HG03280 (cell line): ENCODE results near the gene SPATA2L.
A peak's percentile ranks its signal among the peaks of the same experiment; 100 is the strongest.

ENCODE experiments used
- ATAC-seq: cut with Tn5 transposase; IDR thresholded peaks from one replicate; pipeline ENCODE4 v1.9.1; 2021; ENCODE audit warnings: mild to moderate bottlenecking, moderate library complexity; ENCODE audit not compliant: unreplicated experiment

Gene SPATA2L

DNA sequence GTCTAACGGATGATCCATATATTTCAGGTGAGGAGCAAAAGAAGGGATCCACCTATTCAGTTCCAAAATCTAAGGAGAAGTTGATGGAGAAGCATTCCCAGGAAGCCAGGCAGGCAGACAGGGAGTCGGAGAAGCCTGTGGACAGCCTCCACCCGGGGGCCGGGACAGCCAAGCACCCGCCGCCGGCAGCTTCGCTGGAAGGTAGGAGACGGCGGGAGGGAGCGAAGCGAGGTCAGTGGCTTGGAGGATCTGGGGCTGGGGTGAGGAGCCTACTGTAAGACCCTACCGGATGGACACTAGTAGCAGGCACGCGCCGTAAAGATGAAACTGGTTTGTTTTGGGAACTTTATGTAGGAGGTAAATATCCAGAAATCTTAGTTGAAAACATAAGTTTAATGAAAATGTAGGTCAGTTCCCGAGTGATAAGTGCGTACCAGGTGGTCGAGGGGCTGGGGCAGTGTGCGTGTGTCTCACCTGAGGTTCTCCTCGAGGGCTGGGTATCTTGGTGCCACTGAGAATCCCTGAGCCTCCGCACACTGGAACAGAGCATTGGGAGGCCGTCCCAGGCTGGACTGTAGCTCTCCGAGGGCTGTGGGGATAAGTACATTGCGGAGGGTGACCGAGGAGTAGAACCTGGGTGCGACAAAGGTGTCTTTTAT lies 43.2 kb downstream of the SPATA2L start:
- no peak for ATAC-seq

- ATAC-seq = peak; percentile 93
Observed at GRCh38 chr16:89657442-89658220, 43.9 kb downstream of the SPATA2L start, which contains the start of the genes CHMP1A and SPATA33. TSS of gene CHMP1A (minus strand) at chr16:89657708. CDS start at chr16:89657588, 120 bp downstream. TSS of gene SPATA33 (plus strand) at chr16:89657836. CDS start at chr16:89657912, 76 bp downstream.

GRCh38 chr16:89656435-89657121 lies 44.9 kb downstream of the SPATA2L start:
- ATAC-seq = no peak

DNA sequence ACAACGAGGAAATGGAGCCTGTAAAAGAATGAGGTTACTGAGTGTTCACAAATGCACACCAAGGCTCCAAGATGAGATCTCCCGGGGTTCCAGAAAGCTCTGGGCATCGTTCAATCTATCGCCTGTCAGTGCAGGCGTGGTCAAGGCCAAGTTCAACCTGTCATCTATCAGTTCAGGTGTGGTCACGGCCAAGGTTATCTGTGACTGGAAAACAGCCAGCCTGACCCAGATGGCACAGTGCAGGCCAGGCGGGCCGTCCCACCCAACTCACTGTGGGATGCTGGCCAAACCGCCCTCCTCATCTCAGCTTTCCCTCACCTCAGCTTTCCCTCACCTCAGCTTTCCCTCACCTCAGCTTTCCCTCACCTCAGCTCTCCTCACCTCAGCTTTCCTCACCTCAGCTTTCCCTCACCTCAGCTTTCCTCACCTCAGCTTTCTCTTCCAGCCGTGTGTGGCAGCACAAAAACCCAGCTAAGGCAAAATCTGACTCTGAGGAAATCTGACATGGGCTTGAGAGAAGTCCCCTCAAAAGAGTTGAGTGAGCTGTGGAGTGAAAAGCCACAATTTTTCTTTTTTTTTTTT lies 46.4 kb downstream of the SPATA2L start:
- ATAC-seq = no peak

DNA sequence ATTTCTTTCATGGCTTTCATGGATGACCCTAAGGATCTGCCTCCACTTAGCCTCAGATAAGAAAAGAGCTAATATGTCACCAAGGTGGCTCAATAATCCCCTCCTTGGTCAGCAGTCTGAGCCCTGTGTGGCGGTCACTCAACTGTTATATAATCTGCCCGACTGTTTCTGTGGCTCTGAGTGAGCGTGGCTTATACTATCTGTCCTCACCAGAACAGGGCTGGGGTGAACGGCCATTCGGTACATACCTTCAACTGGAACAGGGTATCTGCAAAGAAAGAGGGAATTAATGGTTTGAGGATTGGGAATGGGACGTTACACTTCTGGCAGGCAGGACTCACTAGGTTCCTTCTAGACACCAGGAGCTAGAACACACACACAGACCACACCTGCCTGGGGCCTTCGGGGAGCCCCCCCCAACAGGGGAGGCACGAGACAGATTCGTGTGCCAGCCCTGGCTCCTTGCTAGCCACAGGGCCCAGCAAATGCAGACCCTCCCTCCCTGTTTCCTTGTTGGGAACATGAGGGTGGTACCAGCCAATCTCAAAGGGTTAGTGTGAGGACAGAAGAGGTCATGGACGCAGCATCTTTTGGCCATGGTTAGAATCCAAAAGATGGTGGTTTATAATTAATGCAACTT lies 47.7 kb downstream of the SPATA2L start:
- no peak for ATAC-seq

- ATAC-seq = no peak
Observed at GRCh38 chr16:89651584-89651983, 49.9 kb downstream of the SPATA2L start.

DNA sequence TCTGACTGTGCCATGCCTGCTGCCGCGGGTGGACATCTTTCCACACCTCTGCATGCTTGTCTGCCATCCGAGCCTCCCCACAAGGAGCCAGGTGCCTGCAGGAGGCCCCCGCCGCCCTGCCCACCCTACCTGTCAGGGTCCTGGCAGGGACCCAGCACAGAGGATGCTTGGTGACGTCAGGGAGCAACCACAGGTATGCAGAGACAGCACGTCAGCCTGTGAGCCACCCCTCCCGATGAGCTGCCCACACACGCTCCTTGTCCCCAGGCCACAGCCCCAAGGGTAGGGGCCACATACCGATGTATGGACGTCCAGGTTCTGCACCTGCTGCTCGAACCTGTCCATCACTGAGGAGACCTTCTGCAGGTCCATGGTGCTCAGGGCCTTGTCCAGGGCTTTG lies 54.6 kb downstream of the SPATA2L start:
- ATAC-seq = no peak
